GM21423 (cell line): ENCODE data around the gene IL4.
A peak's percentile ranks its signal among the peaks of the same experiment; 100 is the strongest.

Experiments
- ATAC-seq: cut with Tn5 transposase; IDR thresholded peaks from one replicate; pipeline ENCODE4 v1.9.1; 2021; ENCODE audit warnings: mild to moderate bottlenecking, moderate library complexity; ENCODE audit not compliant: unreplicated experiment

The IL4 gene

DNA sequence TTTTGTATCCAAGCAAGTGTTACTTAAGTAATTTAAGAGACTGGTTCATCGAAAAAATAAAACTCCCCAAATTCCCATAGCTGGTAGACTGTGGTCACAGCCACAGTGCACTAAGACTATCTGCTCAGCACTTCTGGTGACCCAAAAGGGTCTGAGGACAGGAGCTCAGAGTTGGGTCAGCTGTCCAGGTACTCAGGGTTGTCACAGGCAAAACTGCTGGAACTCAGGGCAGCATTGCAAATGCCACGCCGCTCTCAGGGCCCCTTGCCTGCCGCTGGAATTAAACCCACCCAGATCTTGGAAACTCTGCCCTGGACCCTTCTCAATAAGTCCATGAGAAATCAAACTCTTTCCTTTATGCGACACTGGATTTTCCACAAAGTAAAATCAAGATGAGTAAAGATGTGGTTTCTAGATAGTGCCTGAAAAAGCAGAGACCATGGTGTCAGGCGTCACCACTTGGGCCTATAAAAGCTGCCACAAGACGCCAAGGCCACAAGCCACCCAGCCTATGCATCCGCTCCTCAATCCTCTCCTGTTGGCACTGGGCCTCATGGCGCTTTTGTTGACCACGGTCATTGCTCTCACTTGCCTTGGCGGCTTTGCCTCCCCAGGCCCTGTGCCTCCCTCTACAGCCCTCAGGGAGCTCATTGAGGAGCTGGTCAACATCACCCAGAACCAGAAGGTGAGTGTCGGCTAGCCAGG is 16.0 kb upstream of the IL4 start, which contains the start of gene IL13:
Gene IL13, plus strand, starts transcription at position 498 of the 705 bp plus-strand sequence. Its CDS starts 14 bp downstream, at position 512.
- no peak for ATAC-seq

DNA sequence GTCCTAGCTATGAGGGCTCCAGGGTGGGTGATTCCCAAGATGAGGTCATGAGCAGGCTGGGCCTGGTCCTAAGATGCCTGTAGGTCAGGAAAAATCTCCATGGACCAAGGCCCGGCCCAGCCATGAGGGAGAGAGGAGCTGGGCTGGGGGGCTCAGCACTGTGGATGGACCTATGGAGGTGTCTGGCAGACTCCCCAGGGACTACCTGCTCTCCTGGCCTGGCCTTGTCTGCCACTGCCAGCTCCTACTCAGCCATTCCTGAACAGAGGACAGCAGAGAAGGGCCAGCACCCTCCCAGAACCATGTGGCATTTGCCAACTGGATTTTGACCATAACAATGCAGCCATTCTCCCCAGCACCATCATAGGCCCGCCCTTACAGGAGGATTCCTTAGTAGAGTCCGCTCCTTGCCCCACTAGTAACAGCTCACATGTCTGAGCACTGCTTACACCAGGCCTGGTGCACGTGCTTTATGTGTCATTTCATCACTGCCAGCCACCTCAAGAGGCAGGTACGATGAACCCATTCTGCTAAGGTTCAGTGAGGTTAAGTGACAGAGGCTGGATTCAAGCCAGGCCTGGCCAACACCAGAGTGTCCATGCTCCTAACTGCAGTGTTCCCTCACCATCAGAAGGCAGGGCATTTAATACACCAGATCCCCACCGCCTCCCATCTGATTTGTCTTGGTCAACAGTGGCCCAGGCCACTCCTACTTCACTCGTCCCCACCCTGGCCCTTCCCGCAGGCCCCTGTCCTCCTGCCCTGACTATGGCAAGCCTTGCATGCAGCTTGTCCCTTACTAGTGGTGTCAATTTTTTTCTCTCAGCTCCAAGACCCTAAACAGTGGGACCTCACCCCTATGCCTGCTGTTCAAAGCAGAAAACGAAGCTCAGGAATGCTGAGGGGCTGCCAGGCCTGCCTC is 15.1 kb upstream of the IL4 start:
- no peak for ATAC-seq

DNA sequence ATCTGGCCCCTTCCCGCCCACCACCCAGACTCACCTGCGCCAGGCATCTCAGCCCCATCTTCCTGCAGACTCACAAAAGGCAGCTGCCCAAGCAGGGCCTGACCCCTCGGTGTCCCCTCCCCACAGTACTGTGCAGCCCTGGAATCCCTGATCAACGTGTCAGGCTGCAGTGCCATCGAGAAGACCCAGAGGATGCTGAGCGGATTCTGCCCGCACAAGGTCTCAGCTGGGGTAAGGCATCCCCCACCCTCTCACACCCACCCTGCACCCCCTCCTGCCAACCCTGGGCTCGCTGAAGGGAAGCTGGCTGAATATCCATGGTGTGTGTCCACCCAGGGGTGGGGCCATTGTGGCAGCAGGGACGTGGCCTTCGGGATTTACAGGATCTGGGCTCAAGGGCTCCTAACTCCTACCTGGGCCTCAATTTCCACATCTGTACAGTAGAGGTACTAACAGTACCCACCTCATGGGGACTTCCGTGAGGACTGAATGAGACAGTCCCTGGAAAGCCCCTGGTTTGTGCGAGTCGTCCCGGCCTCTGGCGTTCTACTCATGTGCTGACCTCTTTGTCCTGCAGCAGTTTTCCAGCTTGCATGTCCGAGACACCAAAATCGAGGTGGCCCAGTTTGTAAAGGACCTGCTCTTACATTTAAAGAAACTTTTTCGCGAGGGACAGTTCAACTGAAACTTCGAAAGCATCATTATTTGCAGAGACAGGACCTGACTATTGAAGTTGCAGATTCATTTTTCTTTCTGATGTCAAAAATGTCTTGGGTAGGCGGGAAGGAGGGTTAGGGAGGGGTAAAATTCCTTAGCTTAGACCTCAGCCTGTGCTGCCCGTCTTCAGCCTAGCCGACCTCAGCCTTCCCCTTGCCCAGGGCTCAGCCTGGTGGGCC is 13.9 kb upstream of the IL4 start:
- ATAC-seq: no peak

DNA sequence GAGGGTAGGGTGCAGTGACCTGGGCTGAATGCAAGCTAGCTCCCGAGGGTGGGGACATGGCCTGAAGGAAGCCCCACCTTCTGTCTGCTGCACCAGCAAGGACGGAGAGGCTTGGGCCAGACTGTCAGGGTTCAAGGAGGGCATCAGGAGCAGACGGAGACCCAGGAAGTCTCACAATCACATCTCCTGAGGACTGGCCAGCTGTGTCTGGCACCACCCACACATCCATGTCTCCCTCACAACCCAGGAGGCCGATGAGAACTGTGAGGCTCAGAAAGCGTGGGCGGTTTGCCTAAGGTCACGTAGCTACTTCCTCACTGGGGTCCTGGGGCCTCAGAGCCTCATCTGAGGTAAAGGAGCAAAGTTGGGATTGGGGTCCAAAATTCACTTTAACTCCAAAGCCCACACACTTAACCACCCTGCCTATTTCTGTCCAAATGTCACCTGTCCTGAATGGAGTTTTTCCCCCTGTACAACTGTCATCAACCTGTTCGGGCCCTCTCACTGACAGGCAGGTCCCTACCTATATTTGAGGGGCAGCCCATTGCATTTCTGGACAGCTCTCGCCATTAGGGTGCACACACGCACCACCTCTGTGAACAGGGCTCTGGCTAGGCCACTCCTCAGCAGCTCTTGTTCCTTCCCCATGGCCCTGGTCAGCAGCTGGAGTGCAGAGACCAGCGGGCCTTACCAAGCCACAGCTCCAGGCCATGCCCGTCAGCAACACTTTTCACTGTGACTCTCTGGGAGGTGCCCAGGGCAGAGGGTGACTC is 12.4 kb upstream of the IL4 start:
- no peak for ATAC-seq

DNA sequence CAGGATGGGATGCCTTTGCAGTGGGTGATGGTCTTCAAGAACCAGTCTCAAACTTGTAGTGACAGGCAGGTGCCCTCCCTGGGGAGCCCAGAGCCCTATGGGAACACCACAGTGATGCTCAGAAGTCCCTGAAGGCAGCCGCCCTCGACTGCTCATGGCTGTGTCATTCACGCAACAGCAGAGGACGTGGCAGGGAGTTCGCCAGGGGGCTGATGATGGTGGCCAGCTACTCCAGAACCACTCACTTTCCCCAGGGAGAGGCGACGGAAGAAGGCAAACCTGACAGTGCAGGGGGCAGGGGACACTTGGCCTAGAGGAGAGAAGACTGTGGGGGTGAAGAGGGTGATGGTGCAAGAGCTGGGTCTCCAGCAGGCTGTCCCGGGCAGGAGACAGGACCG is 11.8 kb upstream of the IL4 start:
- no peak for ATAC-seq

DNA sequence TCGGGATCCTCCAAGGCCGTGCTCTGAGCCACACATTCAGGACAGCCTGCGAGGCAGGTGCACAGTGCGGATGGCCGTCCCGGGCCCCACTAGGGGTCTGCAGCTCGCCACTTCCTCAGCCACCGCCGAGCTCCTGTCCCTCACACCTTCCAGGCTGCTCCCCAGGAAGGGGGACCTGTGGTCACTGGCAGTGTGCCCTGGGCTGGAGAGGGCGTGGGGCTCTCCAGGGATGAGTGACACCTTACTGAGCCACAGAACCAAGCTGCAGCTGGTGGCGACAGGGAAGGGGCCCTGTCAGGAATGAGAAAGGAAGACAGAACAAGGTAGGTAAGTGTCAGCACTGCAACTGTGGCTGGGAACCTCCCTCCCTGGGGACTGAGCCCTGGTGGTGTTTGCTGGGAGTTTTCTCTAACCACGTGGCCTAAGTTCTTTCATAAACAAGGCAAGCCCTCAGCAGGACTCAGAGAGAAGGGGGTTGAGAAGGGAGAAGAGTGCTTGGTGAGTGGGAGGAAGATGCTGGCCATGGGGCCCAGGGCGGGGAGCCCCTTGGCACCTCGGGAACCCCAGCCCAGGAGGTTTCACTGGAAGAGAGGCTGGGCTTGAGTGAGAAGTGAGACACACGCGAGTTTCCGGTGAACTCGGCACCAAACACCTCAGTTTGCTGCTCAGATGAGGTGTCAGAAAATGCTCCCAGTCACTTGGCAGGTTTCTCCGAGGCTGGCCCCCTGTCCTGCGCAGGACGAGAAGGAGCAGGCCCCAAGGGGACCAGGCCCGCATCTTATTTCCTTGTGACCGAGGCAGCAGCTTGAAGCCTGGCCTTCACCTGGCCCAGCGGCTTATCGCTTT is 10.6 kb upstream of the IL4 start:
- peak; percentile 54 for ATAC-seq

DNA sequence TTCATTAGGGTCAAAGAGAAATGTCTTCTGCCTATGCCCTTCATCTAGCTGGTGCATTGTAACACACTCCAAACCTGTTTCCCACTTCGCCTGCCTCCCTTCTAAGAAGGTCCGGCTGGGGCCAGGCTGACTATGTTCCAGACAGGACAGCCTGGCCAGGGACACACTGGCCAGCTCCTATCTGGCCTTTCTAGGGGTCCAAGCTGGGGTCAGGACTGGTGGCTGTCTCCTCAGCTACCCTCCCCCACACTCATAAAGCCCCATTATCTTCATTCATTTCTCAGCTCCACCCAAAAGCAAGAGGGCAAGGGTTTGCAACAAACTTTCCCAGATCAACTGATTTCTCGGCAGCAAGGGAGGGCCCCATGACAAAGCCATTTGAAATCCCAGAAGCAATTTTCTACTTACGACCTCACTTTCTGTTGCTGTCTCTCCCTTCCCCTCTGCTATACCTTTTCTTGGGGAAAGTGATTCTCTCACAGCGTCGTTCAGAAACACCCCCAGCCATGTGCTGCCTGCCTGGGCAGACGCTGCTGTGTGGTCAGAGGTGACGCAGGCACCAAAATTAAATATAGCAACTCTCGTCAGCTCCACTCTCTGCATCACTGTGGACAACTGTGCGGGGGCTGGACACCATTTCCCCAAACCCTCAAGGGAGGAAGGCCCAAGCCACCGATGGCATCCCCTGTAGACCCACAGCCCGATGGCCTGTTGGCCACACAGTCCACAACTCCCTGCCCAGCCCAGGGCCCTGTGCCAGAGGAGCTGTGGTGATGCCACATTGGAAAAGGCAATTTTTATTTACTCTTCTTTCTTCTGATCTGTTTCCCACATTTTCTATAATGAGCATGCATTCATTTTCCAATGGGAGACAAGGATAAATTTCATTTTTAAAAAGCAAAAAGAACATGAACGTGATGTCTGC is 9.8 kb upstream of the IL4 start:
- peak; percentile 48 for ATAC-seq

DNA sequence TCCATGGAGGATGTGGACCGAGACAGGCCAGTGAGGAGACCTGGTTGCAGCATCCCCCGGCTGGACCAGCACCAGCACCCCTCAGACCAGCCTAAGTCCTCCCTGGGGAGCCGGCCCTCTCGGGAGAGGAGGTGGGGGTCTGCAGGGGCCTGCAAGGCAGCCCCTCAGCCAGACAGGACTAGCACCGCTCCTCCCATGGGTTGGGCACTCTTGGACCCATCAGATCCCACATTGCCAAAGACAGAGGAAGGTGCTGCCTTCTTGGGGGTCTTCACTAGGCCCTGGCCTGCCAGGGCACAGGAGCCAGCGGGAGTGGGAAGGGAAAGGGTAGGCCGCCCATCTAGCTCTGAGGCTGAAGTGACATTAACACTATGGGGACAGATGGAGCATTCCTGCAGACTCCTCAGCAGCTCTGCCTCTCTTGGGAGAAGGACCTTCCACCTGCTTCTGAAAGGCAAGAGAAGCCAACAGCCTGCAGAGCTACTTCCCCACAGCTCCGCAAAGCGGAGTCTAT is 9.0 kb upstream of the IL4 start:
- ATAC-seq: no peak

DNA sequence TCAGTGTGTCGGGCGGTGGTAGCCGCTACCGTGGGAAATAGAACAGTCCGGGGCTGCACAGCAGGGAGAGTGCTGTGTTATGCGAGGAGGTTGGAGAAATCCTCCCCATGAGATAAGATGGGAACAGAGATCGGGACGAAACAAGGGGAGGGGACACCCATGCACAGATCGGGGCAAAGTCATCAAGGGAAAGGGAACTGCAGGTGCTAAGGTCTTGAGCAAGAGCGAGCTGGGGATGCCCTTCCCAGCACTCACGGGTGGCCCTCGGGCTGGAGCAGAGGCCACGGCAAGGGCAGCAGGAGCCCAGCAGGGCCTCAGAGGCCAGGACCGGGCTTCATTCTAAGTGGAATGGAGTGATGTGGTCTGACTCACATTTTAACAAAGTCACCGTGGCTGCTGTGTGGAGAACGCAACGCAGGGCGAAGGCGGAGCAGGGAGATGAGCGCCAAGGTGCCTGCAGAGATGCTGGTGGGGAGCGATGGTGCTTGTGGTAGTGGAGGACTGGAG is 8.2 kb upstream of the IL4 start:
- ATAC-seq: no peak

DNA sequence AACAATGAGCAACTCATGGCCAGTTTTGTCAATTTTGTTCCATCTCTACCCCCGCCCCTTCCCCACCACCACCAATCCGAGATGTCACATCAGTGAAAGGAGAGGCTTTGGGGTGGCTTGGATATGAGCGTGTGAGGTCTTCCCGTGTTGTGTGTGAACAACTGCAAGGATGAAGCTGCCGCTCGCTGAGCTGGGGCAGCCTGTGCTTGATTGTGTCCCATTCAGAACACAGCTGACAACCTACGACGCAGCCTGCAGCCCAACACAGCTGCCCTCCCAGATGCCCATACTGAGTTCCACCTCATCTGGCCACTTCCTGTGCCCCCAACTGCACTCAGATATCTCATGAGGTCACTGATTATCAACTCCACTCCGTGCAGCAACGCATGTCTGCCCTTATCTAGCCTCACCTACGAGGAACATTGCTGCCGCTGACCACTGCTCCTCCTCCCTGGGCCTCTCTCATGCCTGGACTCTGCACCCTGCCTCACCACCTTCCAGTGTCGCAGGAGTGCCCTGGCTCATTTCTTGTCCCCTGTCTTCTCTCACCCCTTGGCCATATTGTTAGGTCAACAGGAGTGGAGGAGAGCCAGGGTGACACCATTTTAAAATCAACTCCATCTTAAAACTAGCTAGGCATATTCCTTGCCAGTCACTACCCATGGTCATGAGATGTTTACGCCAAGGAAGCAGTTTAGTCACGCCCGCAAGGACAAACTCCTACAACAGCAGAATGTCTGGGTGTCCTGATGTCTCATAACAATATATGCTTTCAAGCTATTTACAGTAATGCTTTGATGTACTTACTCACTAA is 7.3 kb upstream of the IL4 start:
- ATAC-seq: no peak

DNA sequence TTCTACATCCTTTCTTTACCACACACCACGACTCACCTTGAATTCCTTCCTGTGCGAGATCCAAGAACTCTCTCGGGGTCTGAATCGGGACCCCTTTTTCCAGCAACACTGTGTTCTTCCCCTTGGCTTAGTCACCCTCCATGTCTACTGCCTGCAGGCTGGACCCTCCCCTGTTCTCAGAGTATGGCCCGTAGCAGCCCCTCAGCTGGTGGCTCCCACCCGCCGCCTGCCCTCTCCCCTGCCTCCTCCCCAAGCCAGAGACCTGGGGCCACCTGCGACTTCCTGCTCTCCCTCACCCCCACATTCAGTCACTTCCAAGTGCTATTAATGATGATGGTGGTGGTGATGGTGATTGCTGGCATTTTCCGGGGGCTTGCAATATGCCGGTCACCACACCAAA is 6.5 kb upstream of the IL4 start:
- no peak for ATAC-seq

DNA sequence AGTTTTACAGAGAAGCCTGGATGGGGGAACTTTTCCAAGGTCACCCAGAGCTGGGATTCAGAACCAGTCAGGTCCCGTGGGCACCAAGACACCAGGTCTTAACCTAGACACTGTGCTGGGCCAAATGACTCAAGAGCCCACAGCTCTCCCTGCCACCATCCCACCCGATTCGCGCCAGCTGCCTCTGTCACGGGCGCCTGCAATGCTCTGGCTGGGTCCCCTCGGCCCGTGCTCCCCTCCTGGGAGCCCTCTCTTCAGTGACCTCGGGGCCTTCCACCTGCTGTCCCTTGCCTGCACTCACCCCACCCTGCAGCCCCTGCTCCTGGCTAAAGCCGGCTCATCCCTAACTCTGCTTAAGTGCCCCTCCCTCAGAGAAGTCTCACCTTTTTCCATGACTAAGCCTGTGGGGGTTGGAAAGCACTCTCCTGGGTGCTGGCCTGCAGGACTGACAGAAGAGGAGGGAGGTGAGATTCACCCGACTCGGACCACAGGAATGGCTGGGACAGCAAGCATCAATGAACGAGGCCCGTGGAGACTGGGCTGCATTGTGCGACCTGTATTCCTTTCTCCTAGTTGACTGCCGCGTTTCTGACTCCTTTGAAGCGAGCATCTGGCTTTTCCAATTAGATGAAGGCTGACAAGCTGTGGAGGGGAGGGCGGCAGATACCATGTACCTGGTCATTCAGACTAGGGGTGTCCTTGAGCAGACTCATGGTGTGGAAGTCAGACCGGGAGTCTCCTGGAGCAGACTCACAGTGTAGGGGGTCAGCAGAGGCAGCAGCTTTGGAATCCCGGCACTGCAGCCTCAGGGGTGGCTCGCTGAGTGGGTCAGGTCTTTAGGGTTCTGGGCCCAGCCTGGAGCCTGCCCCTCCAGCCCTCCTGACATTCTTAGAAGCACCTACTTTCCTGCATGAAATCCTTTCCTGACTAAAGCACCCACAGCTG is 5.8 kb upstream of the IL4 start:
- ATAC-seq: no peak

DNA sequence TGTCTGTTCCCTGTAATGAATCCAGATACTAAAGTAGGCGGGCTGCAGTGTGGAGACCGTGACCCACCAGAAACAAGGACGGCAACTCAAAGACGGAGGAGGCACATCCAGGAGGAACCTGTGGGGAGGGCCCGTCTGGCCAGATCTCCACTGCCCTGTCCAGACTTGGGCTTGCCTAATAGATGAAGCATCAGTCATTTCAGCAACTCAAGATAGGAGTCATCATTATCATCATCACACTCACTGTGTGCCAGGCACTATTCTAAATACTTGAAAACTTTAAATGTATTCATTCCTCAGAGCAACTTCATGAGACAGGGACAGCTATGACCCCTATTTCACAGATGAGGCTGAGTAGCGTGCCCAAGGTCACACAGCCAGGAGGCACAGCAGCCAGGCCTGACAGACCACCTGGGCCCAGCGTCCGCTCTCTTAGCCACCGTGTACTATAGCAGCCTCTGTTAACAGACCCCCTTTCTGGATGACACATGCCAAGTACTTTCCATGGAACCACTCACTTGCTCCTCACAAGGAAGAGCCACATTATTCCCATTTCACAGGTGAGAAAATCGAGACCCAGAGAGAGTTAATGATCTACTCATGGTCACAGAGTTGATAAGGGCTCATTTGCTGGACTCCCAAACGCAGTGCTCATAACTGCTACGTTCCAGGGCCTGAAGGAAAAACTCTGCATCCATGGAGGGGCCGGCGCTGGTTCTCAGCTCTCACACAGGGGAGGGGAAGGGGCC is 4.9 kb upstream of the IL4 start:
- ATAC-seq: no peak

DNA sequence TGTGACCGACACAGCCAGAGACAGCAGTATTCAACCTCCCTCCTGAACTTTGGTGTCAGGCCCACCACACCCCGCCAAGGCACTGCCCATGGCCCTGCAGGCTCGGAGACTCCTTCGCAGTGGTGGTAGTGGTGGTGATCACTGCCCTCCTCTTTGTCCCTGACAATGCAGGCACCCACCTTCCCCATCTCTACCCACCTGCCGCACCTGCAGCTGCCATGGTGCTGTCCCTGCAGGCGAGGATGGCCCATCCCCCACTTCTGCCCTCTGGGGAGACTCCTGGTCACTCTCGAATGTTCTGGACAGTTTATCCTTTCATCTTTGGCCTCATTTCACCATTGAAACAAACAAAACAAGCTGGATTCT is 4.4 kb upstream of the IL4 start:
- no peak for ATAC-seq
